GM12864 (cell line): ENCODE measurements around the gene ARPC1A.

Source experiments
- DNase-seq: peaks from one replicate; pipeline ENCODE4 v3.0.0-alpha.2; 2011; ENCODE audit warnings: low read depth
- H3K4me3 ChIP-seq: 2 replicates; pipeline ENCODE4 v1.5.1; 2011; ENCODE audit warnings: mild to moderate bottlenecking, low read depth, low read length, control low read depth
- TF ChIP-seq, protein P1 (sequence below): IDR thresholded peaks from 2 replicates; pipeline ENCODE4 v1.5.1; 2011; ENCODE audit warnings: low read depth, mild to moderate bottlenecking, moderate library complexity, low read length, control low read depth, inconsistent platforms; ENCODE audit errors: missing control alignments

ARPC1A gene

DNA sequence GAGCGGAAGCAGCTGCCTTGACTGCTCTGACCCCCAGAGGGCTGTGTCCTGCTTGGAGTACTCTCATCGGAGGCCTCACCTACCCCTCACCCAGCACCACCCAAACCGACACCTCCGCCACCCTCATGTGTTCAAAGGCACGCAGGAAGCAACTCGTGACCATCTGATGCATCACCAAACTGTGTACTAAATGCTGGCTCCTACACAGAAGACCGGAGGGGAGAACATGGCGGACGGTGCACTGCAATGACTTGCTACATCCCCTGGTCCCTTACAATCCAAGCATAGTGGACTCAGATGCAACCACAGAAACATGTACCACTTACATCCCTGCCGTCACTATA lies 79.3 kb downstream of the ARPC1A start:
- no peak for DNase-seq
- H3K4me3 ChIP-seq, result no peak overlapping the region
- TF ChIP-seq, protein P1, sequence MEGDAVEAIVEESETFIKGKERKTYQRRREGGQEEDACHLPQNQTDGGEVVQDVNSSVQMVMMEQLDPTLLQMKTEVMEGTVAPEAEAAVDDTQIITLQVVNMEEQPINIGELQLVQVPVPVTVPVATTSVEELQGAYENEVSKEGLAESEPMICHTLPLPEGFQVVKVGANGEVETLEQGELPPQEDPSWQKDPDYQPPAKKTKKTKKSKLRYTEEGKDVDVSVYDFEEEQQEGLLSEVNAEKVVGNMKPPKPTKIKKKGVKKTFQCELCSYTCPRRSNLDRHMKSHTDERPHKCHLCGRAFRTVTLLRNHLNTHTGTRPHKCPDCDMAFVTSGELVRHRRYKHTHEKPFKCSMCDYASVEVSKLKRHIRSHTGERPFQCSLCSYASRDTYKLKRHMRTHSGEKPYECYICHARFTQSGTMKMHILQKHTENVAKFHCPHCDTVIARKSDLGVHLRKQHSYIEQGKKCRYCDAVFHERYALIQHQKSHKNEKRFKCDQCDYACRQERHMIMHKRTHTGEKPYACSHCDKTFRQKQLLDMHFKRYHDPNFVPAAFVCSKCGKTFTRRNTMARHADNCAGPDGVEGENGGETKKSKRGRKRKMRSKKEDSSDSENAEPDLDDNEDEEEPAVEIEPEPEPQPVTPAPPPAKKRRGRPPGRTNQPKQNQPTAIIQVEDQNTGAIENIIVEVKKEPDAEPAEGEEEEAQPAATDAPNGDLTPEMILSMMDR, result no peak

DNA sequence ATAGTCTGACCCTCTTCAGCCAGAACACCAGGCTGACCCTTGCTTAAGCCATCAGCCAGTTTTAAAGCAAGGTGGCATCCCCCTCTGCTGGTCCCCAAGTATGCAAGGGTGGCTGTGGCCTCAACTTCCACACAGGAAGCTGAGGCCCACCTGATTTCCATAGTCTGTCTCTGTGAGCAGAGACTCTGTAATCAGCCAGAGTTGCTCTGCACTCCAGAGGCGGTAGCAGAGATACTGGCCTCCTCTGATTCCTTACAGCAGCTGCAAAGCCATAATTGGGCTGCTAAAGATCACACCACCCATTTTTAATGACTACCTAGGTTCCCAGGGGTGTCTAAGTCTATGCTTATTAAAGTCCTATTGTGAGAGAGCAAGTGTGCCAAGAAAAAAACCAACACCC lies 80.9 kb downstream of the ARPC1A start:
- DNase-seq, result no peak
- H3K4me3 ChIP-seq, result peak overlapping the region; percentile 95; the same call in 1 of the 2 replicates
- TF ChIP-seq, protein P1, result no peak

DNA sequence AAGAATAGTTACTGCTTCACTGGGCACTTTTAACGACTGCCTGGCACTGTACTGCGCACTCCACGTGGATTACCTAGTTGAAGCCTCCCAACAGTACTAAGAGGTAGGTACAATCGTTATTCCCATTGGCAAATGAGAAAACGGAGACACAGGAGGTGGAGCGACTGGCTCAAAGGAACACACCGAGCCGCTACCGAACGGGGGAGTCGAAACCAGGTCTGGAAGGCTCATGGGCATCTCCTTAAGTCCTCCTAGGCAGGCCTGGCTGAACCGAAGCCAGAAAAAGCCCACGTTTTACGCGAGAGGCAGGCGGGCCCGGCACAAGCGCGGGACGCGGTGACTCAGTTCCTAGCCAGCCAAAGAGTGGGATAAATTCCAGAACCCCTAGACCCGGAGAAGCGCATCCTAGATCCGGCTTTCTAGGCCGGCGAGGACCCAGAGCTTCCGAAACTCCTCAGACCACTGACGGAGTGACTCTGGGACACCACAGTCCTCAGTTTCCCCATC lies 82.2 kb downstream of the ARPC1A start:
- peak overlapping the region; percentile 95 for H3K4me3 ChIP-seq
- DNase-seq, result no peak
- TF ChIP-seq, protein P1, result no peak

DNA sequence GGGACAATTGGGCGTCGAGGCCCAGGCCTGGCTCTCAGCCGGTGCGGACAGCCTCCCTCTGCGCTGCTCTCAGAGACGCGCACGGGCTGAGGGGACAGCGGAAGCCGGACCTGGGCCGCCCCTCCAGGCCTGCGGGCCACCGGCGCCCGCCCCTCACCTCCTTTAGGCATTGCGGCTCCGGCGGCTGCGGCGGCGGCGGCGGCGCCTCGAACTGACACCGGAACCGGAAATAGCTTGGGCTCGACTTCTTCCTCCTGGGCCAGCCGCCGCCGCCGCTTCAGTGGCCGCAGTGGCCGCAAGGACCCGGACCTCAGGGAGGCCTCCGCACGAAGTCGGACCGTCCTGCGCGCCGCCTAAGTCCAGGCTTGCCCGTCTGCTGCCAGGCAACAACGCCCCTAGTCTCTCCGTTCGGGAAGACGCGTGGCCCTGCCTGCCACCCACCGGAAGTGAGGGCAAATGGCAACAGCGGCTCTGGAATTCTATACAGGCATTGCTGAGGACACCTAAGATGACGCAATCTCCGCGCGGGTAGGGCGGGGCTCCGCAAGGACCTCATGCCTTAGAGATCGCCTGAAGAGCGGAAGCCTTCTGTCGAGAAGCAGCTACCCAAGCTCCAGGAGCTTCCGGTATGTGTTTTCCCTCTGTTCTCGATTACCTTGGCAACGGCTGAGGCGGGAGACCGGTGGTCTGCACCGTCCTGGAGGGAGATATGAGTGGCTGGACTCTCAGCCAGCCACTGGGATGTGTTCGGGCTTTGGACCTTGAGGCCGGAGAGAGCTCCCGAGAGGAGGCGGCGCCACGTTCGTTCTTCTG lies 82.9 kb downstream of the ARPC1A start, which contains the start of the genes BUD31 and PDAP1:
BUD31 (plus strand) TSS at position 591 of the 813 bp plus-strand sequence. CDS start 2,124 bp downstream, outside the sequence.
PDAP1 (minus strand) TSS at position 219 of the 813 bp plus-strand sequence; CDS start at position 170, 49 bp downstream.
- DNase-seq, result peak; percentile 85
- peak within 1 kb of the TSS; percentile 95 for H3K4me3 ChIP-seq
- TF ChIP-seq, protein P1, result no peak

DNA sequence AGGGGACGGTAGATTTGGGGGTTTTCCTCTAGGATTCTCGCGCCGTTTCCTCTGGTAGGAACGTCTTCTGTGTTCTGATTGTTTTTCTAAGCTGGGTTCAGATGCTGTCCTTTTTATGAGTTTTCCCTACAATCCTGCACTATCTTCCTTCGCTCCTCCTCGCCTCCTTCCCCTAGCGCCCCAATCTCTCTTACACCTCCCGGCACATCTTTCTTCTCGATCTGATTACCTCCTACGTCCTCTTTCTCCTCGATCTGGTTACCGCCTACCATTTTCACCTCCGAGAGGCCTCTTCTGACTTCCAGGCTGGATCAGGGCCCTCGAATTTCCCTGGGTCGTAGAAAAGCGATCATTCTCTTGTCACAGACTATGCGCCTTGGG lies 83.5 kb downstream of the ARPC1A start:
- DNase-seq, result no peak
- TF ChIP-seq, protein P1, result peak; percentile 1
- H3K4me3 ChIP-seq, result peak overlapping the region; percentile 95

DNA sequence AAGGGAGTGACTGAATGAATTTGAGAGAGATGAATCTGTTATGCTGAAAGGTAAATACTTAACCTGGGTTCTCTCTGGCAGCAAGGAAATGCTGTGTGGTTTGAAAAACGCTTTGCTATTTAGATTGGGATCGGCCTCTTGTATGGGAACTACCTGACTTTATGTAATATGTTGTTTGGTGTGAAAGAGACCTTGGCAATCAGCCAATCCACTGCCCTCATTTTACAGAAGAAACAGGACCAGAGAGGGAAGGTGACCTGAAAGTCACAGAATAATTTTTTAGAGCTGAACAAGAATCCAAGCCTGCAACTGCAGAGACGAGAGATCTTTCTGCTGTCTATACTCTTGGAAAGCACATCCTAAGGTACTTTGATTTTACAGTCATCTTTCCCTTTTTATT lies 84.1 kb downstream of the ARPC1A start:
- TF ChIP-seq, protein P1, result no peak
- no peak for DNase-seq
- H3K4me3 ChIP-seq, result peak overlapping the region; percentile 95
